Prostate gland (tissue), 2 donors: ENCODE results near the gene FURIN. TPM values are rescaled to one million over a fixed set of nuclear protein-coding genes. Genes with fewer than 3 reads are reported as not detected.
"Not testable (repeated sequence)": the region's sequence is repeated elsewhere in the genome, so short reads cannot be mapped to it uniquely, and the experiment has no call there.

ENCODE experiments used
- DNase-seq: peaks from one replicate; pipeline ENCODE4 v3.0.0-alpha.2; 2019; ENCODE audit warnings: low spot score
- H3K27ac ChIP-seq, 2 donors: fragments of 200-600 bp; sonication (generic); 2 replicates each; pipeline ENCODE4 v1.5.1; 2017 to 2019
- H3K27me3 ChIP-seq: fragments of 200-600 bp; sonication (generic); replicated peaks from 2 replicates; pipeline ENCODE4 v1.5.1; 2019; ENCODE audit not compliant: insufficient read depth
- H3K36me3 ChIP-seq, 2 donors: fragments of 200-600 bp; sonication (generic); 1 replicate in 1 of 2; 2 replicates in 1 of 2; pipeline versions ENCODE4 v1.5.1 to v1.8.1; 2017 to 2019
- H3K4me1 ChIP-seq: fragments of 200-600 bp; sonication (generic); replicated peaks from 2 replicates; pipeline ENCODE4 v1.5.1; 2019
- H3K4me3 ChIP-seq, 2 donors: fragments of 200-600 bp; sonication (generic); 2 replicates each; pipeline ENCODE4 v1.5.1; 2017 to 2019
- H3K9me3 ChIP-seq: fragments of 200-600 bp; sonication (generic); 2 replicates; pipeline ENCODE4 v1.5.1; 2017
- CTCF ChIP-seq, 4 experiments: fragments of 200-600 bp in 2 of 4; fragments of 450-650 bp in 2 of 4; sonication (generic) in 2 of 4; IDR thresholded peaks; 1 replicate in 3 of 4; 2 replicates in 1 of 4; pipeline ENCODE4 v1.5.1; 2016 to 2019; ENCODE audit warnings: antibody characterized with exemption in 4 of 4, mild to moderate bottlenecking in 2 of 4, moderate library complexity in 2 of 4
- POLR2A ChIP-seq: fragments of 450-650 bp; IDR thresholded peaks from one replicate; pipeline ENCODE4 v1.6.1; 2016; ENCODE audit warnings: antibody characterized with exemption, mild to moderate bottlenecking
- POLR2AphosphoS5 ChIP-seq: sonication (generic); formaldehyde crosslinking; IDR thresholded peaks from one replicate; pipeline ENCODE4 v1.6.1; 2017; ENCODE audit warnings: antibody characterized with exemption
- WGBS: methylation state at CpG from one replicate; pipeline ENCODE4 v1.1.5; 2018; 5-methylcytosine and 5-hydroxymethylcytosine counted together
- intact Hi-C: fragments of 100-400 bp; cut with DNase I; formaldehyde crosslinking; loops from one replicate; pipeline ENCODE4 v1.14.2; 2022
- total RNA-seq, 2 donors: library from RNA; depleted of rRNA; stranded (reverse); fragments of >200 nt; gene quantifications; one replicate each; pipeline ENCODE4 v1.1.0, GENCODE V29; 2016

The FURIN gene
- total RNA-seq, 2 donors from 2014 or later = 92.8 to 154 TPM

GRCh38 chr15:90892498-90893174, 24.2 kb downstream of the FURIN start:
- Histone ChIP-seq H3K4me3 (no peak overlapping the region), H3K9me3 (no peaks in the 10 kb centered on the region), H3K27ac (no peak overlapping the region), H3K27me3 (no peaks in the 10 kb centered on the region), H3K36me3 (peaks cover 7 to 26% of the 10 kb centered on the region in 2 donors), H3K4me1 (no peaks in the 10 kb centered on the region)
- DNase-seq = no peak
- TF ChIP-seq POLR2A (no peak), POLR2AphosphoS5 (no peak), CTCF (IDR thresholded peaks at IDR 0.05) (no peak)
- intact Hi-C loops = no loop called here
- WGBS = 93% methylated on average over 29 of the region's 29 CpGs

DNA sequence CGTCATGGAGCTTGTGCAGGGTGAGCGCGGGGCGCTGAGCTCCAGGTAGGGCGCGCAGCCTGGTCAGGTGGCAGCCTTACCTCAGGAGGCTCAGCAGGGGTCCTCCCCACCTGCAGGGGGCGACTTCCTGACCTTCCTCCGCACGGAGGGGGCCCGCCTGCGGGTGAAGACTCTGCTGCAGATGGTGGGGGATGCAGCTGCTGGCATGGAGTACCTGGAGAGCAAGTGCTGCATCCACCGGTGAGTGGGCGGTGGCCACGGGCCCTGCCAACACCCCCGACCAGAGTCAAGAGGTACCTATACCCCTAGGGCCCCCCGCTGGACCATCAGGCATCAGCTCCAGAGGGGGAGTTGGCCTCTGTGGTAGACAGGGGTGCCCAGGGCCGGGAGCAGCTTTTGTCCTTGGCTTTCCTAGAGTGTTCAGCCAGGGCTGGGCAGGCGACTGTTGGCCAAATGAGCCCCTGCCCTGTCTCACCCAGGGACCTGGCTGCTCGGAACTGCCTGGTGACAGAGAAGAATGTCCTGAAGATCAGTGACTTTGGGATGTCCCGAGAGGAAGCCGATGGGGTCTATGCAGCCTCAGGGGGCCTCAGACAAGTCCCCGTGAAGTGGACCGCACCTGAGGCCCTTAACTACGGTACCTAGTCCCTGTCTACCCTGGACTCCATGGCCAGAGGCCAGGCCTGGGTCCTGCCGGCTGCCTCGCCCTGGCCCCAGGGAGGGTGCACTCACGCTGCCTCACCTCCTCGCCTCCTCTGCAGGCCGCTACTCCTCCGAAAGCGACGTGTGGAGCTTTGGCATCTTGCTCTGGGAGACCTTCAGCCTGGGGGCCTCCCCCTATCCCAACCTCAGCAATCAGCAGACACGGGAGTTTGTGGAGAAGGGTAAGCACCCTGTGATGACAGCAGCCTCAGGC, 25.0 kb downstream of the FURIN start:
- intact Hi-C loops = no loop called here
- Histone ChIP-seq H3K4me1 (no peaks in the 10 kb centered on the region), H3K4me3 (no peak overlapping the region), H3K27ac (no peak overlapping the region), H3K36me3 (peaks cover 7 to 26% of the 10 kb centered on the region in 2 donors), H3K9me3 (no peaks in the 10 kb centered on the region), H3K27me3 (no peaks in the 10 kb centered on the region)
- TF ChIP-seq CTCF (IDR thresholded peaks at IDR 0.05) (no peak), POLR2A (no peak), POLR2AphosphoS5 (no peak)
- 91% methylated on average over 33 of the region's 33 CpGs for WGBS
- DNase-seq = no peak

GRCh38 chr15:90895571-90896117, 27.3 kb downstream of the FURIN start:
- intact Hi-C loops = no loop called here
- peaks cover 7 to 23% of the 10 kb centered on the region in 2 donors for H3K36me3 ChIP-seq
- no peaks in the 10 kb centered on the region for H3K9me3 ChIP-seq
- no peak for TF ChIP-seq POLR2AphosphoS5
- TF ChIP-seq CTCF (IDR thresholded peaks at IDR 0.05) = no peak
- TF ChIP-seq POLR2A = no peak
- H3K27me3 ChIP-seq = no peaks in the 10 kb centered on the region
- H3K4me1 ChIP-seq = no peaks in the 10 kb centered on the region
- H3K27ac ChIP-seq = no peak overlapping the region
- no peak overlapping the region for H3K4me3 ChIP-seq
- DNase-seq = no peak
- 63% methylated on average over 9 of the region's 10 CpGs for WGBS

GRCh38 chr15:90897131-90897655, 28.8 kb downstream of the FURIN start:
- H3K27me3 ChIP-seq, intact Hi-C loops, H3K9me3 ChIP-seq, H3K4me3 ChIP-seq, DNase-seq, H3K4me1 ChIP-seq, H3K27ac ChIP-seq: not testable (repeated sequence)
- peaks cover 0 to 15% of the 10 kb centered on the region in 2 donors for H3K36me3 ChIP-seq
- 90% methylated on average over 14 of the region's 14 CpGs for WGBS
